LHCN-M2 (cell line): ENCODE results near the gene CD7. TPM values are rescaled to one million over a fixed set of nuclear protein-coding genes. Genes with fewer than 3 reads are reported as not detected.

Source experiments
- DNase-seq: peaks from one replicate; pipeline ENCODE4 v3.0.0-alpha.2; 2012; ENCODE audit warnings: low read depth
- total RNA-seq: library from RNA; depleted of rRNA; stranded (reverse); fragments of >200 nt; gene quantifications from 2 replicates; pipeline ENCODE4 v1.2.3, GENCODE V29; 2014

CD7 gene
- total RNA-seq, 1 experiment from 2014 or later = 0.92 TPM

GRCh38 chr17:82280537-82280936, 36.9 kb downstream of the CD7 start:
- DNase-seq = no peak

- no peak for DNase-seq
Observed at GRCh38 chr17:82278786-82279391, 38.5 kb downstream of the CD7 start.

GRCh38 chr17:82278308-82278707, 39.1 kb downstream of the CD7 start:
- no peak for DNase-seq

- DNase-seq = no peak
Observed at GRCh38 chr17:82277851-82278250, 39.6 kb downstream of the CD7 start.

GRCh38 chr17:82276938-82277337, 40.5 kb downstream of the CD7 start:
- DNase-seq = no peak

GRCh38 chr17:82275326-82275725, 42.1 kb downstream of the CD7 start:
- no peak for DNase-seq

- no peak for DNase-seq
Observed at GRCh38 chr17:82274134-82275020, 43.0 kb downstream of the CD7 start.

- peak; percentile 82 for DNase-seq
Observed at GRCh38 chr17:82273327-82274133, 43.9 kb downstream of the CD7 start, which contains the start of gene CSNK1D. TSS of gene CSNK1D (minus strand) at chr17:82273700. CDS start at chr17:82273381, 319 bp downstream.

GRCh38 chr17:82272495-82273326, 44.7 kb downstream of the CD7 start:
- DNase-seq = no peak

- DNase-seq = no peak
Observed at GRCh38 chr17:82271401-82271800, 46.0 kb downstream of the CD7 start.

- DNase-seq = no peak
Observed at GRCh38 chr17:82270651-82271050, 46.8 kb downstream of the CD7 start.

- no peak for DNase-seq
Observed at GRCh38 chr17:82269882-82270500, 47.4 kb downstream of the CD7 start.

- DNase-seq = no peak
Observed at GRCh38 chr17:82269138-82269881, 48.1 kb downstream of the CD7 start.

GRCh38 chr17:82267575-82268379, 49.6 kb downstream of the CD7 start:
- peak; percentile 98 for DNase-seq

GRCh38 chr17:82266142-82266541, 51.3 kb downstream of the CD7 start:
- DNase-seq = no peak
